ENCODE data around the gene SMPDL3B. TPM values are rescaled to one million over a fixed set of nuclear protein-coding genes. Genes with fewer than 3 reads are reported as not detected.

SMPDL3B gene
- total RNA-seq, 1 experiment from 2014 or later = 51.3 TPM

DNA sequence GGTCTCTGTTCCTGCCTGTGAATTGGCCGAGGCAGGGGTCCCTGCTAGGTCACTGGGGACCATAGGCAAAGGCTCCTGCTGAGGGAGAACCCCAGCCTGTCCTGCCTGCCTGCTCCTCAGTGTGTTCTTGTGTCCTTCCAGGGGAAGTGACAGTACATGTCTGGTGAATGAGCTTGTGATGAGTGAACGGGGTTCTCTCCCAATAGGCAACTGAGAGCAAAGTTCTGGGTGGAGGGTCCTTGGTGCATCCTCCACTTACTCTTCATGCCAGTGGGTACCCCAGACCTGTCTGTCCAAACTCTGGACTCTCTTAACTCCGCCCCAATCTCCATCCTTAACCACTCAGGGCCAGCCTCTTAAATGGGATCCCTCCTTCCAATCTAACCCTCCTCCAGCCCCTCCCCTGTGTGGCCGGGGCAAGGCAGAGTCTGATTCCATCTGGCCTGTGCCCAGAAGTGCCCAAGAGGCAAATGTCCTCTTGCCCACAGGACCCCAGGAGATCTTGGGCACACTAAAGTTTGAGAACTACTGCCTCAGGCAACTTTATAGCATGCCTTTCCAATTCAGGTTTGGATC lies 26.9 kb downstream of the SMPDL3B start:
- no peaks in the 10 kb centered on the region; the same call in 1 of the 2 replicates for H3K4me1 ChIP-seq (ENCODE audit: insufficient read depth, low read length)
- H3K4ac ChIP-seq (ENCODE audit: low read depth, low read length) = no peak overlapping the region
- H3K18ac ChIP-seq (ENCODE audit: insufficient read length, low read depth, low read length) = no peak overlapping the region
- no peaks in the 10 kb centered on the region for H3K27me3 ChIP-seq (ENCODE audit: insufficient read depth, low read length)
- Mint-ChIP-seq H3K9me3 (no peaks in the 10 kb centered on the region; a peak in 1 of 5 replicates), H3K4me3 (peak overlapping the region; percentile 72 to 83; a peak in 4 of 5 replicates), H3K4me1 (peaks cover 20 to 26% of the 10 kb centered on the region in 2 experiments), H3K36me3 (ENCODE audit: insufficient read depth in 1 of 3, low read depth in 3 of 3) (peaks cover 12 to 40% (median 38%) of the 10 kb centered on the region in 3 experiments; a peak in 6 of 7 replicates), H3K27me3 (ENCODE audit: low read depth) (no peaks in the 10 kb centered on the region), H3K27ac (peak overlapping the region in 2 of 3 experiments; percentile 16 to 74; a peak in 2 of 7 replicates)
- no peak overlapping the region for H2BK12ac ChIP-seq (ENCODE audit: insufficient read length, low read depth, low read length)
- H3K27ac ChIP-seq (ENCODE audit: insufficient read length, low read depth, low read length) = no peak overlapping the region
- peak; percentile 45 for DNase-seq
- H3K9me3 ChIP-seq (ENCODE audit: control insufficient read depth, low read depth, low read length) = no peaks in the 10 kb centered on the region
- no peak overlapping the region for H3K23ac ChIP-seq (ENCODE audit: insufficient read length, low read depth, low read length)
- H3K79me1 ChIP-seq (ENCODE audit: insufficient read depth, low read depth, low read length, poor library complexity, severe bottlenecking) = no peaks in the 10 kb centered on the region
- no peak overlapping the region for H2BK15ac ChIP-seq (ENCODE audit: low read depth, low read length)
- WGBS (ENCODE audit: extremely low coverage, insufficient read length, low lambda C conversion rate) = no CpG with 5 or more reads among the region's 4 CpGs
- no peak overlapping the region for H3T11ph ChIP-seq (ENCODE audit: low read length)
- H2AK5ac ChIP-seq (ENCODE audit: insufficient read length, low read length) = no peak overlapping the region
- H4K91ac ChIP-seq (ENCODE audit: insufficient read length, low read depth, low read length) = no peak overlapping the region
- no peak overlapping the region for H4K5ac ChIP-seq (ENCODE audit: insufficient read length, low read depth, low read length)
- no peak overlapping the region for H4K8ac ChIP-seq (replicated peaks; ENCODE audit: insufficient read length, low read depth, low read length)
- H3K14ac ChIP-seq (ENCODE audit: insufficient read depth, low read length) = no peak overlapping the region
- no peak overlapping the region for H3K9ac ChIP-seq (ENCODE audit: extremely low read depth, insufficient read length, low read length)
- H4K20me1 ChIP-seq (ENCODE audit: control insufficient read depth, insufficient read depth, insufficient read length) = no peaks in the 10 kb centered on the region
- H2BK20ac ChIP-seq (ENCODE audit: low read depth, low read length, poor library complexity, severe bottlenecking) = no peak overlapping the region
- no peak overlapping the region for H2BK120ac ChIP-seq (ENCODE audit: low read depth, low read length, poor library complexity, severe bottlenecking)
- no peak overlapping the region for H2BK5ac ChIP-seq (ENCODE audit: insufficient read length, low read length)
- H3K4me2 ChIP-seq (ENCODE audit: insufficient read depth, insufficient read length, low read length) = no peak overlapping the region
- no peaks in the 10 kb centered on the region for H3K79me2 ChIP-seq (ENCODE audit: insufficient read depth, low read length)
- H3K23me2 ChIP-seq (ENCODE audit: insufficient read length, low read depth, low read length, poor library complexity, severe bottlenecking) = peaks cover 4% of the 10 kb centered on the region
- TF ChIP-seq, protein P1, sequence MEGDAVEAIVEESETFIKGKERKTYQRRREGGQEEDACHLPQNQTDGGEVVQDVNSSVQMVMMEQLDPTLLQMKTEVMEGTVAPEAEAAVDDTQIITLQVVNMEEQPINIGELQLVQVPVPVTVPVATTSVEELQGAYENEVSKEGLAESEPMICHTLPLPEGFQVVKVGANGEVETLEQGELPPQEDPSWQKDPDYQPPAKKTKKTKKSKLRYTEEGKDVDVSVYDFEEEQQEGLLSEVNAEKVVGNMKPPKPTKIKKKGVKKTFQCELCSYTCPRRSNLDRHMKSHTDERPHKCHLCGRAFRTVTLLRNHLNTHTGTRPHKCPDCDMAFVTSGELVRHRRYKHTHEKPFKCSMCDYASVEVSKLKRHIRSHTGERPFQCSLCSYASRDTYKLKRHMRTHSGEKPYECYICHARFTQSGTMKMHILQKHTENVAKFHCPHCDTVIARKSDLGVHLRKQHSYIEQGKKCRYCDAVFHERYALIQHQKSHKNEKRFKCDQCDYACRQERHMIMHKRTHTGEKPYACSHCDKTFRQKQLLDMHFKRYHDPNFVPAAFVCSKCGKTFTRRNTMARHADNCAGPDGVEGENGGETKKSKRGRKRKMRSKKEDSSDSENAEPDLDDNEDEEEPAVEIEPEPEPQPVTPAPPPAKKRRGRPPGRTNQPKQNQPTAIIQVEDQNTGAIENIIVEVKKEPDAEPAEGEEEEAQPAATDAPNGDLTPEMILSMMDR (conservative IDR thresholded peaks at IDR 0.05) = no peak
- no peak overlapping the region for H3K56ac ChIP-seq (ENCODE audit: insufficient read length, low read depth, low read length)
- no peak overlapping the region for H2AFZ ChIP-seq (ENCODE audit: low read length)
